GM19463 (cell line): ENCODE data around the gene SAMMSON.

ENCODE experiments used
- ATAC-seq: cut with Tn5 transposase; IDR thresholded peaks from one replicate; pipeline ENCODE4 v1.9.1; 2021; ENCODE audit warnings: mild to moderate bottlenecking, moderate library complexity; ENCODE audit not compliant: unreplicated experiment

The SAMMSON gene

DNA sequence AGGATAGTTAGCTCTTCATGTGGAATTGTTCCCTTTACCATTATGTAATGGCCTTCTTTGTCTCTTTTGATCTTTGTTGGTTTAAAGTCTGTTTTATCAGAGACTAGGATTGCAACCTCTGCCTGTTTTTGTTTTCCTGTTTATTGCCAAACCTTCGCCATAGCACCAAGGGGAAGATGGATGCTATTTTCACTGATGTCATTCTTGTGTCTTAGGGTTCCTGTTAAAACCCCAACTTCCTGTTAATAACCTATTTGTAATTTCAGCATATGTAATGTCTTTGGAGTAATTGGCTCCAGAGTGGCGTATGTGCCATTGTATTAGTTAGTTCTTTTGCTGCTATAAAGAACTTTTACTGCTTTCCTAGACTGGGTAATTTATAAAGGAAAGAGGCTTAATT lies 10.8 kb downstream of the SAMMSON start:
- no peak for ATAC-seq

DNA sequence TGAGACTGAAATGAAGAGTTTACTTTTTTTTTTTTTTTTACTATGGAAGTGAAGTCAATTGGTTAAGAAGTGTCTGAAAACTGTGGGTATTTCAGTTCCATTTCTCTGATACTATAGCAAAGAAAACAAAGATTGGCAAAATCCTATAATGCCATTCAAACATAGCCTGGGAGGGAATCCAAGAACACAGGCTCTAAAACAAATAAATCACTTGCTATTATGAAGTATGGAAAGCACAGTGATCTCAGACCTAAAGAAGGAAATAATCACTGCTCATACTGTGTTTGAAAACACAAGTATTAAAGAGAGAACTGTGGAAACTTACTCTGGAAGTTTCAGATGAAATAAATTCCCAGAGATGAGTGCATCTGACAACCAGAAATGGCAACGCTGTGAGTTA lies 12.0 kb downstream of the SAMMSON start:
- no peak for ATAC-seq

DNA sequence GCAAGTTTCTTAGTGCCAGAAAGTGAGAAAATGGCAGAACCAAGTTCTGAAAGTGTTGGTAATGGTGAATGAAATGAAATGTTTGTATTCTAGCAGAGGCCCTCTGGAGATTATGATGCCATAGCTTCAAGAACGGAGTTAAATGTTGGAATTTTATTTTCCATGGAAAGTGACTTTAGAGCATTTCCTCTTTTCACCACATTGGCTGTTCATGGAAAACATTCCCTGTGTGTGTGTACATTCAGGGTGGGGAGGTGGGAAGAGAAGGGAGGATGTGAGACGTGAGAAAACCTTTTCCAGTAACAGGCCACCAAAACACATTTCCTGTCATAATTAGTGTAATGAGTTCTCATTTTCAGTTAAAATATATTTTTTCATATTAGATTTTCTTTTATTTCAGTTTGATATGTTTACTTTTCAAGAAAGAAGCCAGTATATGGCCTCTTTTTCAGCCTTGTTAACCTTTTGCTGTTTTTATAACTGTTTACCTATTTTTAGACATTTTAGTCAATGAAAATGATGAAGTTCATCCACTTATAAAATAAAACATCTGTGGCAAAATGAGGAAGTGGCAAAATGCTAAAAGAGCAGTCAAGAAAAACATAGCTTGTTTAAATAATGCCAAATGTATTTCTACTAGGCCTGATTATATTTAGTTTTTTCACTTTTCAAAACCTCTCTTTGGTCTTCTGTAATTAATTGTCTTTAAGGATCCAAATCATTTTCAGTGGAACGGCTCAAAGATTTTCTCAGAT lies 21.6 kb downstream of the SAMMSON start:
- ATAC-seq, result no peak

DNA sequence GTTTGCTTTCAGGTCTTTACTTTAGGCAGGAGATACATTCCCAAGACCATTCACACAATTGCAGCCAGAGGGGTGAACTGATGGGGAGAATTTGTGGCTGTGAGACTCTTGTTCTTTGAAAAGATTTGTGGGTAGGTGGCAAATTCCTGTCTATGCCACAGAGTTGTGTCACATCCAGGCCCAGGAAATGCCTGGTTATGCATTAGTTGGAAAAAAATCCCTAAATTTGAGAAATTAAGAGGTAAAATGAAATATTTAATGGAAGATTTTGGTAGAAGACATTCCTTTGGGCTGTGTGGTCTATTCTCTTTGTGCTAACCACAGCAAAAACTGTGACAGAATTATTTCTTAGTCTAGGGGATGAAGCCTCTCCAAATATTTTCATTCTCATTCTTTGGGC lies 28.8 kb downstream of the SAMMSON start:
- no peak for ATAC-seq

DNA sequence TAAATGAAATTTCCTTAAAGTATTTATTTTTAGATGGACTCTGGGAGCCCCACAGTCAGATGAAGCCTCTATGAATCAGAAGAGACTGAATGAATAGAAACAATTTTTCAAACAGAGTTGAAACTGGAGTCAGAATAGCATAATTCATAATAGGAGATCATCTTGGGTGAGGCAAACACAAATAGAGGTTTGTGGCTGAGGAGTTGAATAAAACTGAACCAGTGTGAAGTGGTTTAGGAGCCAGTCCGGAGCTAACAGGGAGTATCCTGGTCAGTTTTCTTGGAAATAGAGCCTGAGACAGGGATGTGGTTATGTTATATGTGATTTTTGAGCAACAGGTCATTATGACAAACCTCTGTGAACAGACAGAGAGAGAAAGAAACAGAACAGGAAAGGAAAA lies 39.2 kb downstream of the SAMMSON start:
- no peak for ATAC-seq

DNA sequence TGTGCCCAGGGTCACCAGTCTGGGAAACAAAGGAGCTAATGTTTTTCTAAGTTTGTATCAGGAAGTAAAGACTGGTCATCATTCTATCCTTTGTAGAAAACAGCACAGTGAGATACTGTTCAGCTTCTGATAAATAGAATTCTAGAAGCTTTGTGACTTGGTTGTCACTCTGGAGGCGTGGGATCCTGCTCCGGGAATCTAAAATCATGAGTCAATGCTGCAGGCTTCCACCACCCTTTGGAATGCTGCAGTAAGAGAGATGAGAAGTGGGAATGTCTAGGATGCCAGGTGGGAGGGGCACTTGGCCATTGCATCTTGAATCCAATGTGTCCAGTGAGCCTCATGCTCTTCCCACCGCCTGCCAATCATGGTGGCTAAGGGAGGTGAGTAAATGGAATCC lies 40.9 kb downstream of the SAMMSON start:
- no peak for ATAC-seq

DNA sequence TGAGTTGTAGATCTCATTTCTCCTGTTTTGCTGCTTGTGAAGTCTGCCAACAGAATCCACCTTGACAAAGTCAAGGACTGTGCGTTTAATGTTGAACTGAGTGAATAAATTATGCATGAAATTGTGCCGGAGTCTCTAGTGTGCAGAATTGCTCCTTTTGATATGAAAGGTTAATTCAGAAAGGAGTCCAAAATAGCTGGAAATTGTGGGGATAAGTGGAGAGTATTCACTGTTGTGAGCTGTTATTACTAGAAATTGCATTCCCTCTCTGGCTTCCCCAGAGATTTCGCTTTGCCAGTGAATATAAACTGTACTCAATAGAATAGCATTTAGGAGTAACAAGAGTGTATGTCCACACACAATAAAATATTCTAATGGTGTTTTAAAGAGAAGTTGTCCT lies 43.1 kb downstream of the SAMMSON start:
- no peak for ATAC-seq

DNA sequence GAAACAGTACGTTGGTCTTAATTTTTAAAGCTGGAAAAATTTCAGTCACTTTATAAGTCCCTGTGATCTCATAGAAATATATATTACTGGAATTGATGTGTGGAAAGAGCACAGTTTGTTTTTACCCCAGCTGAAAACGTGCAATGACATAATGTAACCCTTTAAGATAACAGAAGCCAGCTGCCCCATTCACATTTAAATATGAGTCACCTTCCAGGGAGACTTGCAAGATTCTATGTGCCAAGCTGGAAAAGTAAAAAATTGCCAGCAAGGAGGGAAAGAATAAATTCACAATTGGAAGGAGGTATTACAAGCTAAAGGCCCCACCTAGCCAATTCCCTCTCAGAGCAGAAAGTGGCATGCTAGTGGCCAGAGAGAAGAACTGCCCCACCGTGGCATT lies 50.2 kb downstream of the SAMMSON start:
- ATAC-seq, result no peak

DNA sequence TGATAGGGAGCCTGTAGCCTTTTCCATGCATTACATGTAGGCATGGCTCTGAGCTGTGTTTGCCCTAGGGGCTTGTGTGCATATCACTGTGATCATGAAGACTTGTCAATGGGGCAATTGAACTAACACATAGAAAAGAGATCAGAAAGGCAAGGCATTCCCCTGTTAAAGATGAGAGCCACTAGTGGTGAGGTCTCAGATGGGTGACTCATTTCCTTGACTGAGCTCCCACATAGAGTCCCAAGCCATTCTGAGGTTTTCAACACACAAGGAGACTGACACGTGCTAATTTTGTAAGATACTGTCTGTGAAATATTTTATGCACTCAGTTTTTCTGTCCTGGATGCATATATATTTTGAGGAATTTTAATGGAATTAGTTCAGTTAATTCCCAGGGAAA lies 53.8 kb downstream of the SAMMSON start:
- no peak for ATAC-seq

DNA sequence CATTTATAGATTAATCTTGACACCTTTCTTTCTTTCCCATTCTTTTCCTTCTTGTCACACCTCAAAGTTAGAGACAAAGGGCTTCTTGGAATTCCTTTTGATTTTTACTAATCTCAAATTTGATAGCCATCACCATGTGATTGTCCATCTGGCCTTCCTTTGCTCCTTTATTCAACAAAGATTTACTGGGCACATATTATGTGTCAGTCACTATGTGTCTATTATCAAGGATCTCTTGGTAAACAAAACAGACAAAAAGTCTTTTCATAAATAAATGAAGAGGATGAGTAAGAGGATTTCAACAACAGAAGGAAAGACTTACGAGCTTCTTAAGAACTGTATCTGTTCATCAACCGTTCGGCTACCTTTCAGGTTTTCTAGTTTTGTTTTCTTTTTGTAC lies 56.5 kb downstream of the SAMMSON start:
- no peak for ATAC-seq

DNA sequence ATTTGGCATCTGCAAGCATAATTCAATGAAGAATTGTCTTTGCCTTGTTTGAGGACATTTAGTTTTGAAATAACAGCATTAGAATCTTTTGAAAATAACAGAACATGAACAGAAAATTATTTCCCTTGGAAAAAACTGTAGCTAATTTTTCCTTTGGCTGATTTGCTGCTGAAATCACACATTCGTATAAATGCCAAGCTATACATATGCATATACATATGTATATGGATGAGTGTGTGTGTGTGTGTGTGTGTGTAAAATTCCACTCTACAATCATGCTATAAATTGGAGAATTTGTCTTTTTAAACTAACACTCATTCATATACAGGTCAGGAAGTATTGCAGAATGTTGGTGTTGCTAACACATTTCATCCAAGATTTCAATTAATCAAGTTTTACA lies 57.9 kb downstream of the SAMMSON start:
- no peak for ATAC-seq

DNA sequence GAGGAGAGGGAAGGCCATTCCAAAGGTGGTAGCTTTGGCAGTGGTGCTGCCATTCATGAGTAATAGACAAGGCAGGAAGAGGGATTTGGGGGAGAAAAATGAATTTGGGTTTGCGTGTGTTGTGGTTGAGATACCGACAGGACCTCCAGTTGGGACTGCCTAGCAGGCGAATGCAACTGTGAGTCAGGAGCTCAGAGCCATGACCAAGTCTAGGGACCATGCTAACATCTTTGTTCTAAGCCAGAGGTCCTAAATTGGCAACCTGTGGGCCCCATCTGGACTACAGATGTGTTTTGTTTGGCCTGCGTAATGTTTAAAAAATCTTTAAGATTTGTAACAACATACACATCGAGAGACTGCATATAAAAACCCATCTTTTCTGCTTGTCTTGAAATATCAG lies 61.6 kb downstream of the SAMMSON start:
- no peak for ATAC-seq

DNA sequence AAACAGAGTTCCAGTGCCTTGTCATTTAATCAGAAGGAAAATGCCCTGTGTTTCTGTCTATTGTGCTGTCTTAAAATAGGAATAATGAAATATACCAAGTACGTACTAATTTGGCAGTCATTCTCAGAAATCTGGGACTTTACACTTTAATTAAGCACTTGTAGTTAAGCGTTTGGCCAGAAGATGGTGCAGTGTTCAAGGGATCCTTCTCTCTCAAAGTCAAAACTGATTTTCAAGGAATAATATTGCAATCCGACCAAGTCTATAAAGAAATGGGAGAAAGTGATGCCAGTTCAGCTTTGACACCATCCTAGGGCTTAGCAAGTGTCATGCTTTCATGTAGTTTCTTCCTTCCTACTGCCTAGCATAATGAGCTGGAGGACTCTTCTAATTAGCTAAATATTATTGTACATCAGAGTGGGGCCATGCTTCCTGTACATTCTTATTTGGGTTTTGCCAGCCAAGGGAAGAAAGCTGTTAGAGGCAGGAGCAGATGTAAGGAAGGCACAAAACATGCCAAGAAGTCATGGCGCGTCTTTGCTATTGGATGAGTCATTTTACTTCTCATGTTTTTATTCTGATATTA lies 64.8 kb downstream of the SAMMSON start:
- no peak for ATAC-seq

DNA sequence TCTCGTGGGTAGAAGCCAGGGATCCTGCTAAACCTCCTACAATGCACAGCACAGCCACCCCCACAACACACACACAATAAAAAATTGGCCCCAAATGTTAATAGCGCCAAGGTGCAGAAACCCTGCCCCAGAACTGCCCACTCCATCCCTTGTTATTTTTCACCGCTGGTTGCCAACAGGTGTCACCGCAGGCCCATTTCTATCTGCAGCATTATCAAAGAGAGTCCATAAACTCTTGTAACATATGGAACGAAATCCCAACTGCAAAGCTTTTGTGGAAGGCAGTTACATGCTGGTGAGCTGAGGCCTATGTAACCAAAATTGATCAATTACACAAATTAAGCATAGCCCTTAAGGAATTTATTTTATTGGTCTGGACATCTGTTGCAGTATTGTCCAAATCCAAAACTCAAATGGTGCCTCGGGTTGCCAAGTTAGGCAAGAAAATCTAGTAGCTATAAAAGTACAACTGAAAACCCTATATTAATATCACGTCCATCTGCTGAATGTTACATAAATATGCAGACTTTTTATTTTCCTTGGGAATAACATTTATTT lies 66.2 kb downstream of the SAMMSON start:
- no peak for ATAC-seq

DNA sequence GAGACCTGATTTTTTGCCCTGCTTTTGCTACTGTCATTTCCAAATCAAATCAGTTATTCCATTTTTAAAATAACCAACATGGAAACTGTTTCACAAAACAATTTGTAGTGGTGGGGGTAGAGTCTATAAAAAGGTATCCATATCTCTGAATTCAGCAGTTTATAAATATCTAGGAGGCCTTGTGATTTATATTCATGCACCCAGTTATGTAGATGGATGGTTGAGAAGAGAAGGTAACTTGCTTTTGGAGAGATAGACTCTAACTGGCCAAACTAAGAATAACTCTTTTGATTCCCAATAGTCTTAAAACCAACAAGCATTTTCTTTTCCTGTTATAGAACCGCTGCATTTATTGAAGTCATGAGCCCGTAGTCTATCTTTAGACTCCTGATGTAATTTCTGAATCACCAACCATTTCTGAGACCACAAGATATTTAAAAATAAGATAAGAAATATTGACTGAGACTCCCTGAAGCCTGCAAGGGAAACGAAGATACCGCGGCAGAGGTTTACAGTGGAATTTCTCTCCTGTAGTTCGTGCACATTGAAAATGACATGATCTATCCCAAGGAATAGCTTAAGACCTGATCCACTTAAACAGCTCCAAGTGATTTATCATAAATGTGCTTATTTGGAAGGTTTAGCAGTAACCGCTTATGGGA lies 68.5 kb downstream of the SAMMSON start:
- ATAC-seq, result no peak

DNA sequence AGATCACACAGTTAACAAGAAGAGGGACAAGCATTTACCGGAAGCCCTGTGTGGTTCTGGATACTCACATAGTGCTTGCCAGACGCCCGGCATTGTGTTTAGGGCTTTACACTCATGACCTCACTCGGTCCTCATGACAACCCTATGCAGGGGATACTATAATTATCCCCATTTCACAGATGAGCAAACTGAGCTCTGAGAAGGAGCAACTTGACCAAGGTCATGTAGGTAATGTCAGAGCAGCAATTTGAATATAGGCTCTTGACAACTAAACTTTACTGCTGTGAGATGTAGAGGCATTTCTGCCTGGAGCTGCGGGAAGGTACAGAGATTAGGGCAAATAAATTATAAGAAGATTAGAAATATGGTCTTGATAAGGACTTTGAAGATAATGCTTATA lies 70.0 kb downstream of the SAMMSON start:
- no peak for ATAC-seq

DNA sequence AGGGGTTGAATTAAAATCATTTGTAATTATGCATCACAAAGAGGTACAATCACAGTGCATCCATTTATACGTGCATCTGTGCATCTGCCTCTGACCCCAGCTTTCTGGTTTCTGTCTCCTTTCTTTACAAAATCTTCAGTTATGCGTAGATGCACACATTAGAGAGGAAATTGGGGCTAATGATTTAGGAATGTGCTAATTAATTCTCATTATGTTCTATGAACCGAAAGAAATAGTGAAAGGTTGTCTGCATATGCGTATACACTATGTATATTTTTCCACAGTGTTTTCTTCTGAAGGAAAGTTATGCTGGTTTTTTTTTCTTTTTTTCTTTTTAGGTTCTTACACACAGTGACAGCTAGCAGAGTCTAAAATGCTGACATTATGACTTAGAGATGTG lies 71.6 kb downstream of the SAMMSON start:
- no peak for ATAC-seq

DNA sequence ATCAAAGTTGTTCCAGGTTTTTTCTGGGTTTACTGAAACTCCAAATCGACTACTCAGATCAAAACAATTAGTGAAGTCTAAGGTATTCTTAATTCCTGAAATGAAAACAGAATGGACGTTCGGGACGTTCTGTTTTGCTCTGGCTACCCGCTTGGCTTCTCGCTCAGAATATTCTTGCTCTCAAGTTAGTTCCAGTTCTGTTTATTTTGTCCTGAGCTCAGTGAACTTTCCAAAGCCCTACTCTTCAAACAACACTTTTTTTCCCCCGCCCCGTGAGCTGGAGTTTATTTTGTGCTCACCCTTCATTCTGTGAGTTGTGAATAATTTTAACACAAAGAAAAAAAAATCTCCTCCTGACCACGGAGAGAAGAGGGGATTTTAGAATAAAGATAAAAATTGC lies 72.6 kb downstream of the SAMMSON start:
- no peak for ATAC-seq

DNA sequence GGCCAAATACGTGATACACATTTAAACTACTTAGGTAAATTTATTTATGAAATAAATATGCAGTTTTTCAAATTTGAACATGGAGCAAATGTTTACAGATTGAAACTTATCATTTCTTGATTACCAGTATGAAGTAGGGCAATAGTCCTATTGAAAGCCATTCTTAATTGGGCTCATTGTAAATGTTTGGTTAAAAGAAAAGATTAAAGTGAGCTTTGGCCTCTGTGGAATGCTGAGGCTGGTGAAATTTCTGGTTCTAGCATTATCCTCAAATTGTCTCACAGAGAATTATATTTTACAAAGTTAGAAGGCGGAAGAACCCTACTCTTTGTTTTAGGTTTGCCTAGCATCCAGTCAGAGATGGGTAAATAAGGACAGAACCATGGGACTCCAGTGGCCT lies 73.2 kb downstream of the SAMMSON start:
- ATAC-seq, result no peak

DNA sequence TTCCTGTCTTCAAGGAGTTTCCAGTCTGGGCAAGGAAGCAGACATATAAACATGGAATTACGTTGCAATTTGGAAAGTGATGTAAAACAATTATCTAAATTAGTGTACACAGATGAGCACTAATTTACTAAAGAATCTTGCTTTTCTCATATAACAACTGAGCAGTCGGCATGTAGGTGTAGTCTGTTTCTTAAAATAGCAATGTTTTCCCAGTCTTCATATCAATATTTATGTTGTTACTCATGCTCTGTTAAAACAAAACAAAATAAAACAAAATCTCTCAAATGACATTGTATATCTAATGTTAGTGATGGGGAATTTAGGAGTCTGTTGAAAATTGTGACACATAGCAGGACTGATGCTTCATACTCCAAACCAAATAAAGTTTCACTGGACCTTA lies 75.6 kb downstream of the SAMMSON start:
- ATAC-seq, result no peak

DNA sequence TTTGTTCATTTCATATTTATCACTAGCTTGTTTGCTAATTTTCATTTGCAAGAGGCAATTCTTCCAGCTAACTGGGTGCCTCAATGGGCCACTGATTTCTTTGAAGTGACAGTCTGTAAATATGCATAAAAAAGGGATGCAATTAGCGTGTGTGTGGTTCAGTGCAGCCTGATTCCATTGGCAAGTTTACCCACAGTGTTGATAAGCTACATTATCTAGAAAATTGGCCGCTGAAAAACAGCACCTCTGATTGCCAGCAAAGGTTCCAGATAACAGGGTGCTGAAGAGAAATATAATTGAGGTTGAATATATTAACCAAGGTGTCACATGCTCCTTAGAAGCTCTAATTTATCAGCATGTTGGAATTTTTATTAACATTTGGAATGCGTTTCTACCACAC lies 76.9 kb downstream of the SAMMSON start:
- no peak for ATAC-seq

DNA sequence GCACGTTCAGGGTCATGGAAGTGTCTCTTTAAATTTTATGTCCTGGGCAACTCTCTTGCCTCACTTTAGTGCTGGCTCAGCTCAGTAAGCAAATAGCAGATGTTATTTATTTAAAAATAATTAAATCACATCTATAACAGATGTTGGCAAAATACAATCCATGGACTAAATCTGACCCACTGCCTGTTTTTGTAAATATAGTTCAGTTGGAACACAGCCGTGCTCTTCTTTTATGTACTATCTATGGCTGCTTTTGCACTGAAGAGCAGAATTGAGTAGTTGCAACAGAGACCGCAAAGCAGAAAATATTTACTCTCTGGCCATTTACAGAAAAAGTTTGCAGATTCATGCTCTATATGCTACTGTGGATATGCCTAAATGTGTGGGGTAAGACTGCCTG lies 79.2 kb downstream of the SAMMSON start:
- no peak for ATAC-seq
